ENCODE data around the gene ARNT2. TPM values are rescaled to one million over a fixed set of nuclear protein-coding genes. Genes with fewer than 3 reads are reported as not detected.

Gene ARNT2
- total RNA-seq, 1 experiment from 2014 or later: 3.6 TPM

DNA sequence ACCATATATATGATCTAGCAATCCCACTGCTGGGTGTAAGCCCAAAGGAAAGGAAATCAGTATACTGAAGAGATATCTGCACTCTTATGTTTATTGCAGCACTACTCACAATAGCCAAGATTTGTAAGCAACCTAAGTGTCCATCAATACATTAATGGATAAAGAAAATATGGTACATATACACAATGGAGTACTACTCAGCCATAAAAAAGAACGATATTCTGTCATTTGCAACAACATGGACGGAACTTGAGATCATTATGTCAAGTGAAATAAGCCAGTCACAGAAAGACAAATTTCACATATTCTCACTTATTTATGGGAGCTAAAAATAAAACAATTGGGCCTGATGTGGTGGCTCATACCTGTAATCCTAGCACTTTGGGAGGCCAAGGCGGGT, 21.9 kb upstream of the ARNT2 start:
- no peak for DNase-seq
- H3K4me3 Mint-ChIP-seq (ENCODE audit: low read depth, unreplicated experiment): no peak overlapping the region
- H3K27ac Mint-ChIP-seq (ENCODE audit: unreplicated experiment): no peak overlapping the region
- CTCF ChIA-PET: no interaction called here
- H3K9me3 Mint-ChIP-seq (ENCODE audit: low read depth, unreplicated experiment): no peaks in the 10 kb centered on the region
- BruUV-seq (replicated peaks): no TSS peak
- peaks cover 60% of the 10 kb centered on the region for H3K27me3 Mint-ChIP-seq (ENCODE audit: unreplicated experiment)
- intact Hi-C loops (cut with micrococcal nuclease; ENCODE audit: unreplicated experiment): no loop called here
- no peak for TF ChIP-seq CTCF (IDR thresholded peaks at IDR 0.05; ENCODE audit: unreplicated experiment)
- H3K4me1 Mint-ChIP-seq (ENCODE audit: low read depth, unreplicated experiment): no peaks in the 10 kb centered on the region
- H3K36me3 Mint-ChIP-seq (ENCODE audit: insufficient read depth, unreplicated experiment): no peaks in the 10 kb centered on the region

DNA sequence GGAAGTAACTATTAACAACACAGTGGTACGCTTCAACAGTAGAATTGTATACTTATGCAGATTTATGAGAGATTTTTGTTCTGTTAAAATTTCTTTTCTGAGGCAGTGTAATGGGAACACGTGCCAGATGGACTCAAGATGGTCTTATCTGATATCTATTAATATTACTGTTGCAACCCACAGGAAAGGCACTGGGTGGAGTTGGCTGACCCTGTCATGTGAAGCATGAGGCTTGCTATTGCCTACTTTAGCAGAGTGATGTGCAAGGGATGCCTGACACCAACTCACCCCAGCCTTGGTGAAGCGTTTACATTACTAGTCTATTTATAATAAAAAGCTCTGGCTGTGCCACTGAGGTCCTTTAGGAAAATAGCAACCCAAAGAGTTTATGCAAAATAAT, 19.8 kb upstream of the ARNT2 start:
- TF ChIP-seq CTCF (IDR thresholded peaks at IDR 0.05; ENCODE audit: unreplicated experiment): no peak
- intact Hi-C loops (cut with micrococcal nuclease; ENCODE audit: unreplicated experiment): no loop called here
- Mint-ChIP-seq H3K9me3 (ENCODE audit: low read depth, unreplicated experiment) (no peaks in the 10 kb centered on the region), H3K27ac (ENCODE audit: unreplicated experiment) (no peak overlapping the region), H3K4me1 (ENCODE audit: low read depth, unreplicated experiment) (no peaks in the 10 kb centered on the region), H3K27me3 (ENCODE audit: unreplicated experiment) (peaks cover 58% of the 10 kb centered on the region), H3K4me3 (ENCODE audit: low read depth, unreplicated experiment) (no peak overlapping the region), H3K36me3 (ENCODE audit: insufficient read depth, unreplicated experiment) (no peaks in the 10 kb centered on the region)
- DNase-seq: no peak
- CTCF ChIA-PET: no interaction called here
- no TSS peak for BruUV-seq (replicated peaks)

DNA sequence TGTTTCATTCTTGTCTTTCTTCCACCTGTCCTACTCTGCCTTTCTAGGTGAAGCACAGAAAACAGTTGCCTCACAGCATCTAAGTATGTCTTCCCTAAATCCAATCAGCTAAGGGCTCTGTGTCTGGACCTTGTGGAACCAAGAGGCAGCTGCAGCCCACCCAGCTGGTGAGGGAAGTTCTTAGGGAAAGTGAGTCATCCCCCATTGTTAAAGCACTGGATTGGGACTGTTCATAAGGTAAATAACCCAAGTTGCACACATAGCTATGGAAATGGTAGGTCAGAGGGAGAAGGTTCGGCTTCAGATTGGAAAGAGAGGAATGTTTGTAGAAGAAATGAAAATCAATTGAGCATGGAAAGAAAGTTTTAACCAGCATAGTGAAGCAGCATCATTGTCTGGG, 18.0 kb upstream of the ARNT2 start:
- Mint-ChIP-seq H3K9me3 (ENCODE audit: low read depth, unreplicated experiment) (no peaks in the 10 kb centered on the region), H3K27me3 (ENCODE audit: unreplicated experiment) (peaks cover 44% of the 10 kb centered on the region), H3K27ac (ENCODE audit: unreplicated experiment) (no peak overlapping the region), H3K4me3 (ENCODE audit: low read depth, unreplicated experiment) (no peak overlapping the region), H3K36me3 (ENCODE audit: insufficient read depth, unreplicated experiment) (no peaks in the 10 kb centered on the region), H3K4me1 (ENCODE audit: low read depth, unreplicated experiment) (no peaks in the 10 kb centered on the region)
- no peak for TF ChIP-seq CTCF (IDR thresholded peaks at IDR 0.05; ENCODE audit: unreplicated experiment)
- DNase-seq: no peak
- no TSS peak for BruUV-seq (replicated peaks)
- CTCF ChIA-PET: interaction anchor here (0.5 to 1.0 kb wide), 2 partner anchors 15 to 88 kb away, joined by 3 to 4 read pairs; no protein-coding TSS in a partner anchor
- intact Hi-C loops (cut with micrococcal nuclease; ENCODE audit: unreplicated experiment): no loop called here

DNA sequence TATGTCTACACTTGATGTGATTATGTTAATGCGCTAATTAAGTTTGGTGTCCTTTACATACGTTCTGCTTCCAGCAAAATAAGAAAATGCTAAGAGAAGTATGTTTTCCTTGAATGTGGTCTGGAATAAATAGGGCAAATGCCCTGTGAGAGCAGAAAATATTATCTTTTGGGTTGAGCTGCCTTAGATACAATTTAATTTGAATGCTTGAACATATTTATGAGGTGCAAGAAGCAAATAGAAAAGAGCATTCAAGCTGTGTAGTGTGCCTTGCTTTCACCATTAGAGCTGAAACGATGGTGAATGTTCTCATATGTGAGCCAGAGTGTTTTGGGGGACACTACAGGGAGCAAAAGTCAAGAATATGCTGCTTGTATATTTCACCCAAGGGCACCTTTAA, 15.9 kb upstream of the ARNT2 start:
- no peak for DNase-seq

More for the DNA sequence above, 15.9 kb upstream of the ARNT2 start:
- Mint-ChIP-seq H3K4me1 (ENCODE audit: low read depth, unreplicated experiment) (no peaks in the 10 kb centered on the region), H3K27ac (ENCODE audit: unreplicated experiment) (no peak overlapping the region), H3K9me3 (ENCODE audit: low read depth, unreplicated experiment) (no peaks in the 10 kb centered on the region), H3K27me3 (ENCODE audit: unreplicated experiment) (peaks cover 44% of the 10 kb centered on the region), H3K36me3 (ENCODE audit: insufficient read depth, unreplicated experiment) (no peaks in the 10 kb centered on the region), H3K4me3 (ENCODE audit: low read depth, unreplicated experiment) (no peak overlapping the region)
- CTCF ChIA-PET: no interaction called here
- no TSS peak for BruUV-seq (replicated peaks)
- TF ChIP-seq CTCF (IDR thresholded peaks at IDR 0.05; ENCODE audit: unreplicated experiment): no peak
- intact Hi-C loops (cut with micrococcal nuclease; ENCODE audit: unreplicated experiment): no loop called here

All from Calu3 (cell line).